CD4-positive, CD25-positive, alpha-beta regulatory T cell (primary cell): Measurements from ENCODE around the gene CLTCL1. TPM values are rescaled to one million over a fixed set of nuclear protein-coding genes. Genes with fewer than 3 reads are reported as not detected.

Source experiments
- ATAC-seq, 2 donors: fragments of 150-1000 bp; cut with Tn5 transposase; one replicate each; pipeline ENCODE4 v1.10.0; 2021; ENCODE audit warnings: low read depth in 2 of 2, moderate number of reproducible peaks in 2 of 2, moderate library complexity in 1 of 2
- DNase-seq, 3 donors: peaks; one replicate each; pipeline versions ENCODE4 v3.0.0 to v3.0.0-alpha.2; 2012 to 2022; ENCODE audit warnings: mixed read lengths in 1 of 3
- H3K27ac ChIP-seq: one replicate; pipeline ENCODE4 v1.7.0; 2013; ENCODE audit warnings: mild to moderate bottlenecking, low read length; ENCODE audit not compliant: insufficient read depth, poor library complexity, severe bottlenecking
- H3K27me3 ChIP-seq: one replicate; pipeline ENCODE4 v1.7.0; 2013; ENCODE audit warnings: low read length; ENCODE audit not compliant: control insufficient read depth, insufficient read depth
- H3K36me3 ChIP-seq: one replicate; pipeline ENCODE4 v1.7.0; 2013; ENCODE audit warnings: mild to moderate bottlenecking, low read length, moderate library complexity; ENCODE audit not compliant: control insufficient read depth, insufficient read depth
- H3K4me1 ChIP-seq: 2 replicates; pipeline ENCODE4 v1.7.0; 2013; ENCODE audit warnings: mild to moderate bottlenecking, low read length; ENCODE audit not compliant: insufficient read depth, control insufficient read depth, poor library complexity, severe bottlenecking
- H3K4me3 ChIP-seq: one replicate; pipeline ENCODE4 v1.7.0; 2013; ENCODE audit warnings: low read depth, mild to moderate bottlenecking, low read length, moderate library complexity
- H3K9me3 ChIP-seq, 2 experiments: 1 replicate in 1 of 2; 2 replicates in 1 of 2; pipeline ENCODE4 v1.7.0; 2013; ENCODE audit warnings: low read length in 2 of 2, mild to moderate bottlenecking in 1 of 2, moderate library complexity in 1 of 2; ENCODE audit not compliant: control insufficient read depth in 2 of 2
- H3K27ac Mint-ChIP-seq, 3 donors: one replicate each; pipeline ENCODE4 v1.8.0; 2020 to 2022; ENCODE audit warnings: mild to moderate bottlenecking in 3 of 3, mixed read lengths in 3 of 3, moderate library complexity in 2 of 3
- H3K27me3 Mint-ChIP-seq: one replicate; pipeline ENCODE4 v1.8.0; 2022; ENCODE audit warnings: mild to moderate bottlenecking, mixed read lengths
- H3K36me3 Mint-ChIP-seq: one replicate; pipeline ENCODE4 v1.8.0; 2020; ENCODE audit warnings: mixed read lengths
- H3K4me1 Mint-ChIP-seq, 4 donors: one replicate each; pipeline ENCODE4 v1.8.0; 2020 to 2022; ENCODE audit warnings: mixed read lengths in 4 of 4, mild to moderate bottlenecking in 1 of 4
- H3K4me3 Mint-ChIP-seq, 4 donors: one replicate each; pipeline ENCODE4 v1.8.0; 2020 to 2022; ENCODE audit warnings: mild to moderate bottlenecking in 4 of 4, mixed read lengths in 4 of 4, moderate library complexity in 3 of 4
- H3K9me3 Mint-ChIP-seq, 7 donors: one replicate each; pipeline ENCODE4 v1.8.0; 2020 to 2022; ENCODE audit warnings: mixed read lengths in 7 of 7, mild to moderate bottlenecking in 3 of 7, moderate library complexity in 2 of 7
- polyA plus RNA-seq, 4 donors: library from polyadenylated mRNA; unstranded; fragments of 300-500 nt; fragmentation: Illumina TruSeq; gene quantifications; one replicate each; pipeline ENCODE4 v1.2.3, GENCODE V29; 2021
- total RNA-seq: library from RNA; stranded (reverse); gene quantifications from one replicate; pipeline ENCODE4 v1.2.3, GENCODE V29; 2022

The CLTCL1 gene
- total and polyA plus RNA-seq, 5 donors from 2014 or later, result 0.20 to 0.55 (median 0.34) TPM

DNA sequence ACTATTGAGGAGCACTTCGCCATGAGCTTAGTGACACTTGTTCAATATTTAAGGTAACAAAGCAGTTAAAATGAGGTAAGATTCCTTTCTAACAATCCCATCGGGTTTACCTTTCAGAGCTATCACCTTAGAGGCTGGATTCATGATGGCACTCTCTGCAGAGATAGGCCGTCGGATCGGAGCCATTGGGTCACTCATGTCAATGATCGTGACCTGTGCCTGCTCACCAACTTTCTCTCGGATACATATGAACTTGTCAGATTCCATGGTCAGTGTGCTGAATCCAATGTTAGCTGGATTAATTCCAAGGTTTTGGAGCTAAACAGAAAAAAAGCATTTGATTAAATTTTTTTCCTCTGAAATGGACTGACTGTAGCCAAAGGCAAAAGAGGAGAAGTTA is 16.0 kb downstream of the CLTCL1 start:
- Histone ChIP-seq H3K27ac (no peak overlapping the region), H3K27me3 (peaks cover 2% of the 10 kb centered on the region), H3K4me3 (no peak overlapping the region), H3K9me3 (no peaks in the 10 kb centered on the region), H3K36me3 (no peaks in the 10 kb centered on the region), H3K4me1 (no peaks in the 10 kb centered on the region)
- DNase-seq (no peak), ATAC-seq (no peak)
- no peak overlapping the region for H3K4me3 Mint-ChIP-seq
- no peak overlapping the region for H3K27ac Mint-ChIP-seq
- H3K36me3 Mint-ChIP-seq, result no peaks in the 10 kb centered on the region
- H3K4me1 Mint-ChIP-seq, result no peaks in the 10 kb centered on the region
- H3K27me3 Mint-ChIP-seq, result peaks cover 23% of the 10 kb centered on the region
- H3K9me3 Mint-ChIP-seq, result peaks cover 0 to 3% (median 0%) of the 10 kb centered on the region in 7 donors

- Histone ChIP-seq H3K27me3 (peaks cover 2% of the 10 kb centered on the region), H3K4me1 (no peaks in the 10 kb centered on the region), H3K9me3 (no peaks in the 10 kb centered on the region), H3K36me3 (no peaks in the 10 kb centered on the region), H3K4me3 (no peak overlapping the region), H3K27ac (no peak overlapping the region)
- Mint-ChIP-seq H3K4me3 (no peak overlapping the region), H3K27me3 (peaks cover 25% of the 10 kb centered on the region), H3K4me1 (peaks cover 0 to 2% (median 0%) of the 10 kb centered on the region in 4 donors), H3K27ac (no peak overlapping the region), H3K36me3 (no peaks in the 10 kb centered on the region), H3K9me3 (peaks cover 0 to 3% (median 0%) of the 10 kb centered on the region in 7 donors)
- DNase-seq, result no peak
- ATAC-seq, result no peak
Observed at GRCh38 chr22:19275104-19275503, 16.4 kb downstream of the CLTCL1 start.

- Histone ChIP-seq H3K36me3 (no peaks in the 10 kb centered on the region), H3K4me3 (no peak overlapping the region)
Observed at GRCh38 chr22:19271856-19272535, 19.5 kb downstream of the CLTCL1 start.

DNA sequence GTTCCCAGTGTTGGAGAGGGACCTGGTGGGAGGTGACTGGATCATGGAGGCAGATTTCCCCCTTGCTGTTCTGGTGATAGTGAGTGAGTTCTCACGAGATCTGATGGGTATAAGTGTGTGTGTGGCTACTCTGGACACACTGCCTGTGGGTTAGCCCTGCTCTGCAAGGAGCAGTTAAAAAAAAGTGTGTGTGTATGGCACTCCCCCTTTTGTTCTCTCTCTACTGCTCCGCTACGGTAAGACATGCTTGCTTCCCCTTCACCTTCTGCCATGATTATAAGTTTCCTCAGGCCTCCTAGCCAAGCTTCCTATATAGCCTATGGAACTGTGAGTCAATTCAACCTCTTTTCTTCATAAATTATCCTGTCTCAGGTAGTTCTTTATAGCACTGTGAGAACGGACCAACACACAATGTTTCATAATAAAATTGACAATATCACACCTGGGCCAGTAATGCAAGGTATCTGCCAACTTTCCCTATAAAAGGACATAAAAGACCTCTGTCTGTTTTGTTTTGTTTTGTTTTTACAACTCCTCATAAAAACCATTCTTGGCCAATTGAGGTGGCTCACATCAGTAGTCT is 20.2 kb downstream of the CLTCL1 start:
- no peak for DNase-seq
- Histone ChIP-seq H3K4me3 (no peak overlapping the region), H3K9me3 (peaks cover 11 to 15% of the 10 kb centered on the region in 2 experiments), H3K4me1 (no peaks in the 10 kb centered on the region), H3K27ac (no peak overlapping the region), H3K36me3 (no peaks in the 10 kb centered on the region), H3K27me3 (no peaks in the 10 kb centered on the region)
- no peak overlapping the region for H3K4me3 Mint-ChIP-seq
- no peak for ATAC-seq
- no peak overlapping the region for H3K27ac Mint-ChIP-seq
- peaks cover 0 to 4% (median 0%) of the 10 kb centered on the region in 4 donors for H3K4me1 Mint-ChIP-seq
- peaks cover 19% of the 10 kb centered on the region for H3K27me3 Mint-ChIP-seq
- peaks cover 0 to 10% (median 5%) of the 10 kb centered on the region in 7 donors for H3K9me3 Mint-ChIP-seq
- no peaks in the 10 kb centered on the region for H3K36me3 Mint-ChIP-seq

More at GRCh38 chr22:19271856-19272535, 19.5 kb downstream of the CLTCL1 start:
- Mint-ChIP-seq H3K27me3 (peaks cover 19% of the 10 kb centered on the region), H3K27ac (no peak overlapping the region), H3K4me3 (no peak overlapping the region), H3K4me1 (peaks cover 0 to 4% (median 0%) of the 10 kb centered on the region in 4 donors), H3K36me3 (no peaks in the 10 kb centered on the region), H3K9me3 (peaks cover 0 to 6% (median 0%) of the 10 kb centered on the region in 7 donors)
- peaks cover 6 to 8% of the 10 kb centered on the region in 2 experiments for H3K9me3 ChIP-seq
- H3K4me1 ChIP-seq, result no peaks in the 10 kb centered on the region
- no peak for DNase-seq
- H3K27me3 ChIP-seq, result no peaks in the 10 kb centered on the region
- no peak overlapping the region for H3K27ac ChIP-seq
- no peak for ATAC-seq

DNA sequence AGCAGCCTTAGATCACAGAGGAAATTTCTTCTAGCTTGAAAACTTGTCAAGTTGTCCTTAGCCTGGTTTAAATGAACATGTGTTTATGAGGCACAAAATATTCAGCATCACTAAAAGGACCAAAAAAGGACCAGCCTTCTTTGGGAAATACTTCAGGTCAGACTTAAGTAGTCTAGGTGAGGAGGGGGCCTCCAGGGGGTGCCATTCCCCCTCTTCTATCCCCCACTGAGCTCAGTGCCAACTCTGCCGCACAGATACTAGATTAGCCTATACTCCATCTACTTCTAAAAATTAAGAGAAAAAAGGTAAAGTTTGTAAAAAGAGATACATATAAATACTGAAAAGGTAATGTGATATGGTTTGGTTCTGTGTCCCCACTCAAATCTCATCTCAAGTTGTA is 20.6 kb downstream of the CLTCL1 start:
- no peak overlapping the region for H3K4me3 Mint-ChIP-seq
- peaks cover 16 to 20% of the 10 kb centered on the region in 2 experiments for H3K9me3 ChIP-seq
- H3K36me3 Mint-ChIP-seq, result no peaks in the 10 kb centered on the region
- H3K27ac ChIP-seq, result no peak overlapping the region
- no peaks in the 10 kb centered on the region for H3K4me1 ChIP-seq
- H3K4me3 ChIP-seq, result no peak overlapping the region
- H3K36me3 ChIP-seq, result no peaks in the 10 kb centered on the region
- peaks cover 19% of the 10 kb centered on the region for H3K27me3 Mint-ChIP-seq
- DNase-seq, result no peak
- peaks cover 0 to 4% (median 0%) of the 10 kb centered on the region in 4 donors for H3K4me1 Mint-ChIP-seq
- no peak overlapping the region for H3K27ac Mint-ChIP-seq
- ATAC-seq, result no peak
- peaks cover 1 to 15% (median 10%) of the 10 kb centered on the region in 7 donors for H3K9me3 Mint-ChIP-seq
- H3K27me3 ChIP-seq, result no peaks in the 10 kb centered on the region

GRCh38 chr22:19266547-19267086 is 24.9 kb downstream of the CLTCL1 start:
- no peaks in the 10 kb centered on the region for H3K4me1 ChIP-seq
- H3K4me3 ChIP-seq, result no peak overlapping the region
- ATAC-seq (no peak), DNase-seq (no peak)
- H3K27ac Mint-ChIP-seq, result no peak overlapping the region
- no peak overlapping the region for H3K27ac ChIP-seq
- peaks cover 10% of the 10 kb centered on the region for H3K27me3 Mint-ChIP-seq
- peaks cover 21 to 23% of the 10 kb centered on the region in 2 experiments for H3K9me3 ChIP-seq
- H3K4me3 Mint-ChIP-seq, result no peak overlapping the region
- peaks cover 0 to 4% (median 0%) of the 10 kb centered on the region in 4 donors for H3K4me1 Mint-ChIP-seq
- no peaks in the 10 kb centered on the region for H3K36me3 Mint-ChIP-seq
- peaks cover 1 to 19% (median 11%) of the 10 kb centered on the region in 7 donors for H3K9me3 Mint-ChIP-seq
- no peaks in the 10 kb centered on the region for H3K27me3 ChIP-seq
- no peaks in the 10 kb centered on the region for H3K36me3 ChIP-seq

GRCh38 chr22:19265779-19266178 is 25.7 kb downstream of the CLTCL1 start:
- peaks cover 21 to 23% of the 10 kb centered on the region in 2 experiments for H3K9me3 ChIP-seq
- Mint-ChIP-seq H3K4me1 (peaks cover 0 to 4% (median 1%) of the 10 kb centered on the region in 4 donors), H3K27me3 (peaks cover 5% of the 10 kb centered on the region), H3K9me3 (peaks cover 1 to 19% (median 8%) of the 10 kb centered on the region in 7 donors), H3K27ac (no peak overlapping the region), H3K4me3 (no peak overlapping the region), H3K36me3 (no peaks in the 10 kb centered on the region)
- H3K27me3 ChIP-seq, result no peaks in the 10 kb centered on the region
- H3K4me3 ChIP-seq, result no peak overlapping the region
- H3K4me1 ChIP-seq, result no peaks in the 10 kb centered on the region
- H3K27ac ChIP-seq, result no peak overlapping the region
- H3K36me3 ChIP-seq, result no peaks in the 10 kb centered on the region
- ATAC-seq, result no peak
- DNase-seq, result no peak
